Hematopoietic multipotent progenitor cell treated with erythropoietin and hydrocortisone succinate and interleukin-3 and kit ligand, for 8 days (in vitro differentiated cells): ENCODE measurements around the gene SLC19A3.
"Not testable (repeated sequence)": the region's sequence is repeated elsewhere in the genome, so short reads cannot be mapped to it uniquely, and the experiment has no call there.

Experiments
- DNase-seq: peaks from one replicate; pipeline ENCODE4 v3.0.0-alpha.2; 2015

SLC19A3 gene

DNA sequence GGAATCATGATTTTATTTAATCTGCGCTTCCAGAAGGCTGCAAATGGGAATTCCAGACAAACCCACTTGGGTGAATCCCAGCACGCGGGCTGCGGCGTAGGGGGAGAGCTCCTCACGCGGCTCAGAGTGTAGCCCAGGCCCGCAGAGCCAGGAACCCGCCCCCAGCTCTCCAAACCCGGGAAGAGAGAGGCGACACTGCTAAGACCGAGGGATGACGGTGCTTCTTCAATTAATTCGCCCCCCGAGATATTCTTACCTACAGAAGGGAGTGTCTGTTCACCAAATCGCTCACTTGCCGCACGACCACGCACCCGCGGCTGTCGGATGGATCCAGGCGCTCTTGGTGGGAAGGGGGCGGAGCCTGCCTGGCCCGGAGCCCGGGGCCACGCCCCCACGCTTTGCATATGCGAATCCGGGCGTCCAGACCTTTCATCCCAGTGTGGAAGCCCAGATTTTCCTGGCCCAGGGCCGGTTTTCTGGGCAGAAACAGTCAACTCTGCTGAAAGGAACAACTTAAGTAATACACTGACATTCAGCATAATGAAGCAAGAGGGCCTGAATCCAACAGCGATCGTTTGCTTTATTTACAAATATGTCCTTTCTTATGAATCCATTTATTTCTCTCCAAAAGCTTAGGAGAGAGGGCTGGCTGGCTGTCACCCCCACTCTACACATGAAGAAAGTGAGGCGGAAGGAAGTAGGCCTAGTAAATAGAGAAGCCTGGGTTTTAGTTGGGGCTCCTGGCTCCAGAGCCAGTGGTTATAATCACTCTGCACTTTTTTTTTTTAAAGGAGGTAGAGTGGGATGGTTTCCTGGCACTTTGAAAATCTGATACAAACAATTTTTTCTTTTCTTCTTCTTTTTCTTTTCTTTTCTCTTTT is at the start of gene SLC19A3:
SLC19A3 (minus strand) TSS at position 342 of the 881 bp plus-strand sequence. CDS start 15,710 bp downstream, outside the sequence.
- no peak for DNase-seq

DNA sequence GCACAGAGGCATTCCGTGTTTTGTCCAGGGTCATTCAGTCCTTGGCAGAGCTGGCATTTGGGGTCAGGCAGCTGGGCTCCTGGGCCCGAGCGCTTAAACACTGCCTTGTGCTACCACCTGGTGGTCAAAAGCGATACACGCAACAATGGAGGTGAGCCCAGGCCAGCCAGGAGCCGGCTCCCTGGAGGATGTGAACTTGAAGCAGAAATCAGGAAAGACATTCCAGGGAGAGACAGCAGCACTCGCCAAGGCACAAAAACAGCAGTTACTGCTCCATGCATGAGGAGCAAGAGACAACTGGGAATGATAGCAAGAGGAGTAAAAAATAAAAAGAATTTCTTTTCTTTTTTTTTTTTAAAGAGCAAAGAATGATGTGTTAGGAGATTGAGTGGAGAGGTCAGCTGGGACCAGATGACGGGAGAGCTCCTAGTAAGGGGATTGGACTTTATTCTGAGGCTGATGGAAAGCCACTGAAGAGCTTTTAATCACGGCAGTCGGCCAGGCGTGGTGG is 48.6 kb upstream of the SLC19A3 start:
- peak; percentile 59 for DNase-seq

DNA sequence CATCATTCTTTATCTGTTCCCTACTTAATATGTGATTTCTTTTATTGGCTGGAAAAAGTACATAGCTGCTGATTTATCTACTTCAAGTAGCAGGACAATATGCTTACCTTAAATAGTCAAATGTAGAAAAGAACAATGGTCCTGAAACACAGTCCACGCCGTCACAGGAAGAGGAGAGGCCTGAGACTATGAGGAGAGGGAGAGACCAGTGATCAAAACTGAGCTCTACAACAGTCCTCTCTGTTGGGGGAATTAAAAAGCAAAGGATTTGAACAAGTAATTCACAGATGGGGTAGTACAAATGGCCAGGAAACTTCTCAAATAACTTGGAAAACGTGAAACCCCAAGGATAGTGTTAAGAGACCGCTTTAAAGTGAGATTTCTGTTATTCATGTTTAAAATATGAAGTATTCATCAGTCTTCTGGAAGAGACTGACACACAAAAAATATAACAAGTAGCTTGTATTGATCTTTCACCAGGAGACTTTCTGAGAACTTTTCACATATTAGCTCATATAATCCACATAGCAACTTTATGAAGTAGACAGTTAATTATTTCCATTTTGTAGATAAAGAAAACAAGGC is 48.1 kb upstream of the SLC19A3 start:
- DNase-seq, result no peak

DNA sequence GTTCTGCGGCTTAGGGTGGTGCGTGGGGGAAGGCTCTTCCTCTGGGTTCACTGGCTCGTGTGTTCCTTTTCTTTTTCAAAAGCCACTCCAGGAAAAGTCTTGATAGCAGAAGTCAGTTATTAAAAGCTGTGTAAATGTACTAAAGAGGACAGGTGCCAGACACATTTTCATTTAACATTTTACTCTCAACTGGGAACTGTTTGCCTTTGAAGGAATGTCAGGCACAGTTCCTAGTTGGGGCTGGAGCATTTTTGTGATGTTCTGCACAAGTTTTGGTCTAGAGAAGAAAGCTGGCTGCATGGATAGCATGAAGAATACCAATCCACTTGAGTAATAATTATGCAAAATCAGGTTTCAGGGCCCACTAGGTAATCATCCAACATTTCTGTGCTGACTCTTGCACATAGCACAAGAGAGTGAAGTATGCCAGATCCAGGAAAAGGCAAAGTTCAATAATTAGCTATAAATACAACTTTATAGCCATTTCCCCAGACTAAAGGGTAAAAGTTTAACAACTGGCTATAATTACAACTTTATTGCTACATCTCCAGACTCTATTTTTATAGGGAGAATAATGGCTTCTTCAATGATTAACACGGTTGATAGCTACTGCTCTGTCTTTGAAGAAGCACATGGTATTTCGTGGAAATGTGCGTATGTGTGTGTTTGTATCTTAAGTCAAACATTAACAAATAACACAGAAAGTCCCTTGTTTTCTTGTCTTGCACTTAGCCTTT is 44.1 kb upstream of the SLC19A3 start:
- DNase-seq, result no peak

DNA sequence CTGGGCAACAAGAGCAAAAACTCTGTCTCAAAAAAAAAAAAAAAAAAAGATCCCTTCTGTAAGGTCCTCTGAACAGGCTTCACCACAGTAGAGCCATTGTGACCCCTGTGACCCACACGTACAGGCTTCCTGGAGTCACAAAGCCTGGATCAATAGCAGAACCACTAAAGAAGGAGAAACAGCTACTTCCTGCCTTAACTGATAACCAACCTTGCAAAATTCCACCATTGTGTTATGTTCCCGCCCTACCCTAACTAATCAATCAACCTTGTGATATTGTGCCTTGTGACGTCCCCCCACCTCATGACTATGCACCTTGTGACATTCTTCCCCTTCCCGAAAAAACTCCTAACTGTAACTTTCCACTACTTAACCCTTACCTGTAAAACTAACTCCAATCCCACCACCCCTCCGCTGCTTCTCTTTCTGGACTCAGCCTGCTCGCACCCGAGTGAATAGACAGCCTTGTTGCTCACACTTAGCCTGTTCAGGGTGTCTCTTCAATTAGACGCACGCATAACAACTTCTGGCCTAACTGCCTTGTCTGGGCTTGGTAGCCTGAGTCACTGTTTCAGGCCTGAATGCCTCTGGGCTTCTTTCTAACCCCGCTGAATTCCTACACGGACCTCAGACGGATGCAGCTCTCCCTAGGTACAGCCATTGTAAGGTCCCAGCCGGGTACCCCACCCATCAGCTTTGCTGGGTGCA is 41.7 kb upstream of the SLC19A3 start:
- no peak for DNase-seq

DNA sequence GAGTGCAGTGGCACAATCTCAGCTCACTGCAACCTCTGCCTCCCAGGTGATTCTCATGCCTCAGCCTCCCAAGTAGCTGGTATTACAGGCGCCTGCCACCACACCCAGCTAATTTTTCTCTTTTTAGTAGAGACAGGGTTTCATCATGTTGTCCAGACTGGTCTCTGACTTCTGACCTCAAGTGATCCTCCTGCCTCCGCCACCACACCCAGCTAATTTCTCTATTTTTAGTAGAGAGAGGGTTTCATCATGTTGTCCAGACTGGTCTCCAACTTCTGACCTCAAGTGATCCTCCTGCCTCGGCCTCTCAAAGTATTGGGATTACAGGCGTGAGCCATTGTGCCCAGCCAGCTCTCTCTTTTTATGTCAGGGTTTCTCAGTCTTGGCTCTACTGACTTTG is 38.4 kb upstream of the SLC19A3 start:
- DNase-seq, result not testable (repeated sequence)

DNA sequence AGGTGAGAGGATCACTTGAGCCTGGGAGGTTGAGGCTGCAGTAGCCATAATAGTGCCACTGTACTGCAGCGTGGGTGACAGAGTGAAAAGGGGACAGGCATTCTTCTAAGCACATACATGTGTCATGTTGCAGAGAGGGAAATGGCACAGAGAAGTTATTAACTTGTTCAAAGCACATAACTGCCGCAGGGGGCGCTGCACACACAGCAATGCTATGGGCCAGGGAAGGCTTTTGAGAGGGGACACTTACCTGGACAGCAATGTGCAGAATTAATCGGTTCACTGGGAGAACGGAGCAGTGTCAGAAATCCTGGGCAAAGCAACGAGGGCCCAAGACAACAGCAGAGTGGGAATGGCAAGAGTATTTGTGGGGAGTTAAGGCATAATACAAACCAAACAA is 30.3 kb upstream of the SLC19A3 start:
- no peak for DNase-seq

DNA sequence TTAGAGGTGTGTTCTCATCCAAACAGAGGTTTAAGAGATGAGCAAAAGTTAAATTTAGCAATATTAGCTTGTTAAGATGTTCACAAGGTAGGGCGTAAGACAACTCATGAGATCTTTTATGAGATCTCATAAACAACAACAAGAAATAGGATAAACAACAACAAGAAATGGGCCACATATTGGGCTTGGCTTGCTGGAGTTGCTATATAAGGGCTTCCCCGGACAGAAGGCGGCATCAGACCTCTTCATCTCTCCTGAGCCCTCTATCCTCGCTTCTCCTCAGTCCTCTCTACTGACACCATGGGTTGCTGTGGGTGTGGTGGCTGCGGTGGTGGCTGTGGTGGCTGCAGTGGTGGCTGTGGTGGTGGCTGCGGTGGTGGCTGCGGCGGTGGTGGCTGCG is 27.8 kb upstream of the SLC19A3 start, which contains the start of gene SCYGR8:
SCYGR8 (plus strand) TSS at position 301 of the 400 bp plus-strand sequence; CDS start at position 301, 0 bp downstream.
- DNase-seq, result no peak

DNA sequence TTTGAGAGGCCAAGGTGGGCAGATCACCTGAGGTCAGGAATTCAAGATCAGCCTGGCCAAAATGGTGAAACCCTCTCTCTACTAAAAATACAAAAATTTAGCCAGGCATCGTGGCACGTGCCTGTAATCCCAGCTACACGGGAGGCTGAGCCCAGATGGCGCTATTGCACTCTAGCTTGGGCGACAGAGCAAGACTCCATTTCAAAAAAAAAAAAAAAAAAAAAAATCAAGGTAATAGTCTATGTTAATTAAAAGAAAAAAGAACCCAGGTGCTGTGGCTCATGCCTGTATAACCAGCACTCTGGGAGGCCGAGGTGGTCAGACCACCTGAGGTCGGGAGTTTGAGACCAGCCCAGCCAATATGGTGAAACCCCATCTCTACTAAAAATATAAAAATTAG is 22.9 kb upstream of the SLC19A3 start:
- not testable (repeated sequence) for DNase-seq

DNA sequence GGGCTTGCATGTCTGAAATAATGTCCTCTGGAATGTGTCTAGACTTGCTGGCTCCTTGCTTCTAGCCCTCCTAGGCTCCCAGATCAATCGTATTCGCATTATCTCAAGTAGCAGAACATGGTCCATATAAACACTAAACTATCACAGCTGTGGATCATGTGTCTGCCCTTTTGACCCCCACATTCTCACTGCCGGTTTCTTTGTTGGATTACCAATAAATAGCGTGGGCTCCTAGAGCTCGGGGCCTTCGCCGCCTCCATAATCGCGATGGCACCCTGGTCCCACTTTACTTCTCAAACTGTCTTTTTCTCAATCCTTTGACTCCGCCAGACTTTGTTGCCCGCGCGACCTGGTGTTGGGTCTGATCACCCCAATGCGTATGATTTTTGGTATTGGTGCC is 21.5 kb upstream of the SLC19A3 start:
- no peak for DNase-seq

DNA sequence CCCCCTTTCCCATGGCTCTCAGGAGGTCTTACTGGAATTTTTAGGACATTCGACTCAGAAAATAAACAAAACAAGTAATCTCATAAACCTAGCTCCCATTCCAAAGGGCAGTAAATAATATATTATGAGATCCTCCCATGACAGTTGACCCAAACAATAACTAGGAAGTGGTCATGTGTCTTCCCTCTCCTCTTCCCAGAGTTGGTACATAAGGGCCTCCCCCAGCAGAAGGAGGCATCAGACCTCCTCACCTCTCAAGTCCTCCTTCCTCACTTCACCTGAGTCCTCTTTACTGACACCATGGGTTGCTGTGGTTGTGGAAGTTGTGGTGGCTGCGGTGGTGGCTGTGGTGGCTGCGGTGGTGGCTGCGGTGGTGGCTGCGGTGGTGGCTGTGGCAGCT is 10.2 kb upstream of the SLC19A3 start, which contains the start of gene SCYGR7:
SCYGR7 (plus strand) TSS at position 301 of the 400 bp plus-strand sequence; CDS start at position 301, 0 bp downstream.
- DNase-seq, result no peak

DNA sequence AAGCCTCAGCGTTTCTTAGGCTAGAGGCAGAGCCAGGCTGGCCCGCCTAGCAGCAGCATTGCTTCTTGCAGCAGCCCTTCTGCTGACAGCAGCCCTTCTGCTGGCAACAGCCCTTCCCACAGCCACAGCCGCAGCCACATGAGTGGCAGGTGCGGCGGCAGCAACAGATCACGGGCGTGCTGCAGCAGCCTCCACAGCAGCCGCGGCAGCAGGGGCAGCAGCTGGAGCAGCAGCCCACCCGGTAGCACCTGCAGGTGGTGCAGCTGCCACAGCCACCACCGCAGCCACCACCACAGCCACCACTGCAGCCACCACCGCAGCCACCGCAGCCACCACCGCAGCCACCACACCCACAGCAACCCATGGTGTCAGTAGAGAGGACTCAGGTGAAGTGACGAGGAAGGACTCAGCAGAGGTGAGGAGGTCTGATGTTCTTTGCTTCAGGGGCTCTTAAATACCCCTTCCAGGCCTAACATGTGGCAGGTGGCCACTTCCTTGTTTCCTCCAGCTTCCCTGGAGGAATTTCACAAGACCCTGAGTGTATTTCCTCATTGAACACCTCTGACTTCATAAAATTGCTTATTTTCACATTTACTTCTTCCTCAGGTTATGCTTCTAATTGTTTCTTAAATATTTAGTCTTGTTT is 6.7 kb upstream of the SLC19A3 start, which contains the start of gene SCYGR6:
SCYGR6 (minus strand) TSS at position 364 of the 646 bp plus-strand sequence; CDS start at position 364, 0 bp downstream.
- no peak for DNase-seq

DNA sequence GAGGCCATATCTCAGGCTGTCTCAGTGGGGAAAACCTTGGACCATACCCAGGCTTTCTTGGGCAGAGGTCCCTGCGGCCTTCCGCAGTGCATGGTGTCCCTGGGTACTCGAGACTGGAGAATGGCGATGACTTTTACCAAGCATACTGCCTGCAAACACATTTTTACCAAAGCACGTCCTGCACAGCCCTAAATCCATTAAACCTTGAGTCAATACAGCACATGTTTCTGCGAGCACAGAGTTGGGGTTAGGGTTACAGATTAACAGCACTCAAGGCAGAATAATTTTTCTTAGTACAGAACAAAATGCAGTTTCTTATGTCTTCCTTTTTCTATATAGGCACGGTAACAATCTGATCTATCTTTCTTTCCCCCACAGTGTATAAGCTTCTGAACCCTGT is 5.0 kb upstream of the SLC19A3 start:
- not testable (repeated sequence) for DNase-seq

DNA sequence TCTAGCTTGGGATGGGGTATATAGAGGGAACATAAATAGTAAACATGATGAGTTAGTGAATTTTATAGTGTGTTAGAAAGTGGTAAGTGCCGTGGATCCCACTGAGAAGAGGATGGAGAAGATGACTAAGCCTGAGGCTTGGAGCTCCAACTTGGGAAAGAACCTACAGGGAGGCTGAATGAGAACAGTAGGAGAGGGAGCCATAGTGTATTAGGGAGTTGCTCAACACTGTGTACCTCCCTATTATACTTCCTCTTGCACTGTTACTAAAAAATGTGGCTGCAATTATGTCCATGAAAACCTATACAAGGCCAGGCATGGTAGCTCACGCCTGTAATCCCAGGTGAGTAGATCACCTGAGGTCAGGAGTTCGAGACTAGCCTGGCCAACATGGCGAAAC is 2.9 kb upstream of the SLC19A3 start:
- DNase-seq, result no peak

DNA sequence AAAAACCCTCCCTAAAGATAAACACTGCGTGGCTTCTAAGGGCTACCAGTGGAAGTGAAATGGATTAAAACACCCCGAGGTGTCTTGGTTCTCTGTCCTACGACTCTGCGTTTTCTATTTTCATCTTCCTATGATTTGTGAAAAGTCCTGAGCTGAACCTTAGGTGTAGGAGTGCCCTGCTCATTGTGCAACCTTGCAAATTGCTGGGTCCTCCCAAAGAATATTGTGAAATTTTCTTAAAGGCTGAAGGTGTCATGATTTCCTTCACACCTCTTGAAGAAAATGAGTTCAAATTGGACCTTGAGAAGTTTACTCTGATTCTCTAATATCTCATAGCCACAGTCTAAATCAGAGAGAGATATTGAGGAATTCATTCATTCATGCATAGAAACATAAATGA is 1.8 kb upstream of the SLC19A3 start:
- no peak for DNase-seq

DNA sequence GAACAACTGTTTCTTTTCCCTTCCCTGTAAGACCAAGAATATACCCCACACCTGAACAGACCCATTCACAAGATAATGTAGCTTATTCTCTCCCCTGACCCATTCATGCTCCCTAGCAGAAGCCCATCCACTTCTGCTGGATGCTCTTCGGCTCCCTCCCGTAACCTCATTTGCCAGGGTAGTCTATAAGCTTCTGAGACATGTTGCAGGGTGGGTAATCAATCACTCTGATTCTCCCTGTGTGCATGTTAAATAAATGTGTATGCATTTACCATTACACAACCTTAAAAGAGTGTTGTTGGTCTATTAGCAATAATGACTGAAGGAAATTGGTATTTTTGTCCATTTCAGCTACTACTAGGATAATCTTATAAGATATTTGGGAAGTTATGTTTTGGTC is 1.3 kb downstream of the SLC19A3 start:
- no peak for DNase-seq

DNA sequence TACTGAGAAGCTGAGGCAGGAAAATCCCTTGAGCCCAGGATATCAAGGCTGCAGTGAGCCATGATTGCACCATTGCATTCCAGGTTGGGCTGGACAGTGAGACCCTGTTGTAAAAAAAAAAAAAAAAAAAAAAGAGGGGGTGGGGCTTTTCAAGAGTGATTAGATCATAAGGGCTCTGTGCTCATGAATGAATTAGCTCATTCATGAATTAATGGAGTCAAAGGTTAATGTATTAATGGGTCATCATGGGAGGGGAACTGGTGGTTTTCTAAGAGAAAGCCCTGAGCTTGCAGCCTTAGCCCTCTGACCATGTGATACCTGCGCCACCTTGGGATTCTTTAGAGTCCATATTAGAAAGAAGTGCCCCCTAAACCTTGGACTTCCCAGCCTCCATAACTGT is 4.5 kb downstream of the SLC19A3 start:
- DNase-seq, result no peak

DNA sequence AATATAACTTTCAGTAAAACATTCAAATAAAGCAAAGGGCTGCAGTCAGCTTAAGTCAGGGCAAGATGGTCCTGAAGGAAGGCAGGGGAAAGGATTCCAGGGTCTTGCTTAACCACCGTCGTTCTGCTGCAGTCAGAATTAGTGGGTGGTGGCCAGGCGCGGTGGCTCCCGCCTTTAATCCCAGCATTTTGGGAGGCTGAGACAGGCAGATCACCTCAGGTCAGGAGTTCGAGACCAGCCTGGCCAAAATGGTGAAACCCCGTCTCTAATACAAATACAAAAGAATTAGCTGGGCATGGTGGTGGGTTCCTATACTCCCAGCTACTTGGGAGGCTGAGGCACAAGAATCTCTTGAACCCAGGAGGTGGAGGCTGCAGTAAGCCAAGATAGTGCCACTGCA is 6.8 kb downstream of the SLC19A3 start:
- DNase-seq, result no peak

DNA sequence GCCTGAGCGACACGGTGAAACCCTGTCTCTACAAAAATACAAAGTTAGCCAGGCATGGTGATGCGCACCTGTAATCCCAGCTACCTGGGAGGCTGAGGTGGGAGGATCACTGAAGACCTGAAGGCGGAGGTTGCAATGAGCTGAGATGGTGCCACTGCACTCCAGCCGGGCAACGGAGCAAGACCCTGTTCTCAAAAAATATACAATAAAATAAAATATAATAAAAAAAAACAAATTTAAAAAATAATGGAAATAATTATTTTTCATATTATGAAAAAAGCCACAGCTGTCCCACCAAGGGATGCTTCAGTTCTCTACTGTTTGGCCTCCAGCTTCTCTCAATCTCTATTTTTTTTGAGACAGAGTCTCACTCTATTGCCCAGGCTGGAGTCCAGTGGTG is 10.4 kb downstream of the SLC19A3 start:
- DNase-seq, result no peak

DNA sequence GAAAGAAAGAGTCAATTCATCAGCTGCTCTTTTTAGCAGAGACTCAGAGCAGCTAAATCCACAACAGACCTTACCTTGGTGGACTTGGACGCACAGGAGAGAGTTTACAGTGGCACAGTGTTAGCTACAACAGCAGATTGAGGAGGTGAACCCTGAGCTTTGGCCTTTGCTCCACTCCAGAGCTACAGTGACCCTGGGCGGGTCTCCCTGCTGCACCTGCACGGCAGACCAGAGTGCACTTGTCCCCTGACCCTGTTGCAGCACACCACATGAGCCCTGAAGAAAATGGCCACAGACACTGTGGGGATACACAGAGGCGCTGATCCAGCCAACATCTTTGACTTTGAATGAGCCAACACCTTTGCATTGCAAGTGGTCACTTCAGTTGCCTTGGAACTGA is 11.0 kb downstream of the SLC19A3 start:
- DNase-seq, result no peak

DNA sequence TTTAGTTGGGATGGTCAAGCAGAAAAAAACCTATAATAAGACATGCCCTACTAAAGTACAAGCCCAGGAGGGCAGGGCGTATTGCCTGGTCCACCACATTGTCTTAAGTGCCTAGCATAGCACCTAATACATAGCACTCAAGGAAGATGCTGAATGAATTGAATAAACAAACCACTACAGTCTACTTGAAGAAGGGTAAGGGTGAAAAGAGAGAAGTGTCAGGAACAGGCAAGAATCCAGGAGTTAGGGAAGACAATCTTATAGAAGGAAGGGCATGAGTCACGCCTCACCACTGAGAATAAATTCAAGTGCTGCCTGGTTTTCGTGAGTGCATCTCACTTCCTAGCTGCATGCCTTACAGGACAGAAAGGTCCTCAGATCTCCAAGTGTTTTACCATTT is 13.9 kb downstream of the SLC19A3 start:
- no peak for DNase-seq

DNA sequence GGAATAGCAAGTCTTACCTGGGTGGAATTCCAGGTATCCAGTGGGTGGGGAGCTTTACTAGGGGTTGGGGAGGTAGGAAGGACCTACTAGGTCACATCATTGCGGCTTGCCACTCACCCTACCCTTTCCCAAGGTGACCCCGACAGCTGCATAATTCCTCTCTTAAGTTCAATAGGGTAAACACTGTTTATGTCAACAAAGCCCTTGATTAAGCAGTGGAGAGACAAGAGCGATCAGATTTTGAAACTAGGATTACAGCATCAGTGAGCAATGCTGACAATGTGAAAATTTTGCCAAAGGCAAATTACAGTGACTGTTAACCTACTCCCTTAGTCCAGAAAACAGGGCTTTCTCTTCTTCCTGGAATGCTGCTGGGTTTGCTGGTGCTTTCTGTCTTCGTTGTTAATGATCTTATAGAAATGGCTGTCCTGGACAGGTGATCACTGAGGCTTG is 14.5 kb downstream of the SLC19A3 start:
- no peak for DNase-seq
